Activated CD4-positive, alpha-beta T cell treated with anti-CD3 and anti-CD28 coated beads, Interleukin-10, Interleukin-2, amounts not matched to agents 100 ng/mL and 50 ng/mL, durations not matched to agents 16 hours and 8 hours (primary cell): ENCODE results near the gene MYO1C.
A peak's percentile ranks its signal among the peaks of the same experiment; 100 is the strongest.
"Not testable (repeated sequence)": the region's sequence is repeated elsewhere in the genome, so short reads cannot be mapped to it uniquely, and the experiment has no call there.

Source experiments
- DNase-seq: peaks from one replicate; pipeline ENCODE4 v3.0.0-alpha.2; 2020

The MYO1C gene

GRCh38 chr17:1492249-1493206 lies at the start of gene MYO1C:
MYO1C (minus strand) TSS chr17:1492686; CDS start chr17:1492487, 199 bp downstream.
- no peak for DNase-seq

- DNase-seq = peak; percentile 41
Observed at GRCh38 chr17:1541367-1541904, 49.0 kb upstream of the MYO1C start.

GRCh38 chr17:1539811-1540210 lies 47.3 kb upstream of the MYO1C start:
- no peak for DNase-seq

GRCh38 chr17:1535737-1536136 lies 43.3 kb upstream of the MYO1C start:
- no peak for DNase-seq

- no peak for DNase-seq
Observed at GRCh38 chr17:1533661-1534325, 41.3 kb upstream of the MYO1C start.

- DNase-seq = peak; percentile 35
Observed at GRCh38 chr17:1532836-1533602, 40.5 kb upstream of the MYO1C start.

GRCh38 chr17:1529863-1530262 lies 37.4 kb upstream of the MYO1C start:
- no peak for DNase-seq

GRCh38 chr17:1526876-1527275 lies 34.4 kb upstream of the MYO1C start:
- peak; percentile 10 for DNase-seq

- DNase-seq = no peak
Observed at GRCh38 chr17:1522626-1523025, 30.1 kb upstream of the MYO1C start.

- DNase-seq = no peak
Observed at GRCh38 chr17:1521086-1521640, 28.7 kb upstream of the MYO1C start.

- DNase-seq = no peak
Observed at GRCh38 chr17:1519678-1520077, 27.2 kb upstream of the MYO1C start.

- DNase-seq = no peak
Observed at GRCh38 chr17:1518410-1518809, 25.9 kb upstream of the MYO1C start.

- DNase-seq = peak; percentile 99
Observed at GRCh38 chr17:1516388-1517161, 24.1 kb upstream of the MYO1C start, which contains the start of gene INPP5K. INPP5K (minus strand) TSS chr17:1516612; CDS start chr17:1516499, 113 bp downstream.

- peak; percentile 70 for DNase-seq
Observed at GRCh38 chr17:1515640-1516387, 23.3 kb upstream of the MYO1C start.

GRCh38 chr17:1512351-1512750 lies 19.9 kb upstream of the MYO1C start:
- DNase-seq = no peak

GRCh38 chr17:1511756-1512321 lies 19.4 kb upstream of the MYO1C start:
- DNase-seq = no peak

GRCh38 chr17:1511290-1511689 lies 18.8 kb upstream of the MYO1C start:
- no peak for DNase-seq

GRCh38 chr17:1509290-1509881 lies 16.9 kb upstream of the MYO1C start:
- DNase-seq = no peak

GRCh38 chr17:1508709-1509108 lies 16.2 kb upstream of the MYO1C start:
- not testable (repeated sequence) for DNase-seq

- no peak for DNase-seq
Observed at GRCh38 chr17:1506649-1507267, 14.3 kb upstream of the MYO1C start.
